HEK293T (cell line): ENCODE measurements around the gene ANO1.

Source experiments
- BHLHE40 ChIP-seq: fragments of 450-650 bp; IDR thresholded peaks from 2 replicates; pipeline ENCODE4 v1.6.1; 2016; ENCODE audit warnings: mild to moderate bottlenecking, moderate library complexity, borderline replicate concordance
- FOXA1 ChIP-seq: fragments of 450-650 bp; IDR thresholded peaks from 2 replicates; pipeline ENCODE4 v1.6.1; 2016; ENCODE audit warnings: mild to moderate bottlenecking
- FOXM1 ChIP-seq: fragments of 450-650 bp; IDR thresholded peaks from 2 replicates; pipeline ENCODE4 v1.6.1; 2017; ENCODE audit warnings: mild to moderate bottlenecking, borderline replicate concordance
- HDGF ChIP-seq: fragments of 450-650 bp; IDR thresholded peaks from 2 replicates; pipeline ENCODE4 v1.6.1; 2017; ENCODE audit warnings: antibody characterized with exemption, borderline replicate concordance
- L3MBTL2 ChIP-seq: fragments of 450-650 bp; conservative IDR thresholded peaks from 2 replicates; pipeline ENCODE4 v1.6.1; 2016; ENCODE audit warnings: mild to moderate bottlenecking
- NFRKB ChIP-seq: fragments of 450-650 bp; IDR thresholded peaks from 2 replicates; pipeline ENCODE4 v1.6.1; 2016; ENCODE audit warnings: mild to moderate bottlenecking, moderate library complexity
- SP1 ChIP-seq: fragments of 450-650 bp; IDR thresholded peaks from 2 replicates; pipeline ENCODE4 v1.6.1; 2017
- SUZ12 ChIP-seq: fragments of 450-650 bp; IDR thresholded peaks from 2 replicates; pipeline ENCODE4 v1.6.1; 2016; ENCODE audit warnings: mild to moderate bottlenecking
- TARDBP ChIP-seq: fragments of 450-650 bp; IDR thresholded peaks from 2 replicates; pipeline ENCODE4 v1.6.1; 2016

GRCh38 chr11:70116386-70117065 lies 38.4 kb downstream of the ANO1 start:
- no peak for TF ChIP-seq FOXA1
- TF ChIP-seq FOXM1: no peak
- no peak for TF ChIP-seq BHLHE40
- no peak for TF ChIP-seq NFRKB
- no peak for TF ChIP-seq HDGF
- TF ChIP-seq TARDBP: no peak
- TF ChIP-seq SP1: no peak
- no peak for TF ChIP-seq SUZ12
- no peak for TF ChIP-seq L3MBTL2
